Endometrial microvascular endothelial cells (primary cell): ENCODE measurements around the gene SH3BP1. TPM values are rescaled to one million over a fixed set of nuclear protein-coding genes. Genes with fewer than 3 reads are reported as not detected.

Experiments used
- in situ Hi-C: cut with HindIII; loops from 2 replicates; pipeline ENCODE4 v1.10.0; 2017; ENCODE audit warnings: low sequenced_read_pairs, low pct_unique_long_range_greater_than_20kb; ENCODE audit errors: inconsistent ontology term
- total RNA-seq: library from RNA; depleted of rRNA; stranded (reverse); fragments of >200 nt; gene quantifications from one replicate; pipeline ENCODE4 v1.2.3, GENCODE V29; 2015; ENCODE audit errors: inconsistent ontology term

The SH3BP1 gene
- total RNA-seq, 1 donor from 2014 or later = 2.0 TPM

- in situ Hi-C loops = no loop called here
Observed at GRCh38 chr22:37630839-37631435, 8.5 kb upstream of the SH3BP1 start.

- in situ Hi-C loops = no loop called here
Observed at GRCh38 chr22:37631448-37632173, 7.9 kb upstream of the SH3BP1 start.

GRCh38 chr22:37632174-37633088, 7.0 kb upstream of the SH3BP1 start:
- in situ Hi-C loops = no loop called here

- in situ Hi-C loops = no loop called here
Observed at GRCh38 chr22:37633089-37633624, 6.3 kb upstream of the SH3BP1 start.

GRCh38 chr22:37633625-37634416, 5.6 kb upstream of the SH3BP1 start:
- in situ Hi-C loops = no loop called here

- in situ Hi-C loops = no loop called here
Observed at GRCh38 chr22:37634417-37634924, 5.0 kb upstream of the SH3BP1 start.

GRCh38 chr22:37635157-37635556, 4.3 kb upstream of the SH3BP1 start:
- in situ Hi-C loops = no loop called here

- in situ Hi-C loops = no loop called here
Observed at GRCh38 chr22:37636186-37636948, 3.1 kb upstream of the SH3BP1 start.

GRCh38 chr22:37636949-37637273, 2.6 kb upstream of the SH3BP1 start:
- in situ Hi-C loops = no loop called here

- in situ Hi-C loops = no loop called here
Observed at GRCh38 chr22:37638391-37639069, 939 bp upstream of the SH3BP1 start.

- in situ Hi-C loops = no loop called here
Observed at GRCh38 chr22:37639771-37640590, 512 bp downstream of the SH3BP1 start.

- in situ Hi-C loops = no loop called here
Observed at GRCh38 chr22:37640591-37641560, 1.4 kb downstream of the SH3BP1 start.

- in situ Hi-C loops = no loop called here
Observed at GRCh38 chr22:37641561-37641949, 2.1 kb downstream of the SH3BP1 start.

GRCh38 chr22:37643225-37643847, 3.9 kb downstream of the SH3BP1 start:
- in situ Hi-C loops = no loop called here

GRCh38 chr22:37647317-37647716, 7.8 kb downstream of the SH3BP1 start:
- in situ Hi-C loops = no loop called here
